ENCODE results near the gene PTPN3. TPM values are rescaled to one million over a fixed set of nuclear protein-coding genes. Genes with fewer than 3 reads are reported as not detected.

Gene PTPN3
- total and polyA plus RNA-seq, 9 of the 15 experiments (the other 6 are each of a cell fraction or from before 2014, with no cell fraction given), result 0.02 TPM; not detected in 8

DNA sequence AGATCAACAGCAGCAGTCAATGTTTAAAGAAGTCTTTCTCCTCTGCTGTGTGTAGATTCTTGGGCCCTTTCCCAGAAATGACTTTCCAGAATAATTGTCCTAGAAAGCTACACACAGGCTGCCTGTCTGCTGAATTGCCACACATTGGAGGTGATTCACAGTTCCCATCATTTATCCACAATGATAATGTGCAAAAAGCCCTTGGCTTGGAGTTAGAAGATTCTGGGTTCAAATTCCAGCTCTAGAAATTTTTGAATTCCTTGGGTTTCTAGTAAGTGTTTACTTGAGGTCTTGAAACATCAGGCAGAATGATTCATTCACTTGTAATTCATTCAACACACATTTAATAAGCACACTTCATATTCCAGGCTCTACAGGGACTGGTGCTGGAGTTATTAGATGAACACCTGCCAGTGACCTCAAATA, 148.7 kb downstream of the PTPN3 start:
- BruUV-seq (replicated peaks), result no TSS peak
- Histone ChIP-seq H4K20me1 (replicated peaks; ENCODE audit: control insufficient read depth, insufficient read depth, low read length) (no peaks in the 10 kb centered on the region), H3K9me3 (replicated peaks; ENCODE audit: control insufficient read depth, insufficient read depth, low read depth, low read length) (no peaks in the 10 kb centered on the region), H3K36me3 (ENCODE audit: control insufficient read depth, insufficient read depth, low read length) (no peaks in the 10 kb centered on the region), H3K4me1 (replicated peaks in 1 of 2; ENCODE audit: control insufficient read depth in 2 of 2, insufficient read depth in 2 of 2, low read length in 2 of 2) (0 out of 5 replicates have a peak, but pooled peaks cover 0 to 4% of the 10 kb centered on the region in 2 experiments), H3K27ac (ENCODE audit: extremely low read depth, low read depth, low read length) (no peak overlapping the region), H3K9ac (ENCODE audit: insufficient read depth in 1 of 2, low read depth in 2 of 2, low read length in 2 of 2) (no peak overlapping the region), H3K79me2 (ENCODE audit: control insufficient read depth, insufficient read depth, low read length) (no peaks in the 10 kb centered on the region), H2AFZ (ENCODE audit: low read depth, low read length) (no peak overlapping the region), H3K27me3 (ENCODE audit: control insufficient read depth in 2 of 2, insufficient read depth in 2 of 2, low read length in 2 of 2) (peaks cover 0 to 12% of the 10 kb centered on the region in 2 experiments; a peak in 3 of 5 replicates), H3K9me1 (ENCODE audit: control insufficient read depth, insufficient read depth, low read length) (no peaks in the 10 kb centered on the region), H3K4me3 (no peak overlapping the region), H3K4me2 (ENCODE audit: insufficient read depth, low read length) (no peak overlapping the region)
- TF ChIP-seq, protein P1, sequence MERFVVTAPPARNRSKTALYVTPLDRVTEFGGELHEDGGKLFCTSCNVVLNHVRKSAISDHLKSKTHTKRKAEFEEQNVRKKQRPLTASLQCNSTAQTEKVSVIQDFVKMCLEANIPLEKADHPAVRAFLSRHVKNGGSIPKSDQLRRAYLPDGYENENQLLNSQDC (CRISPR knock-in tag; IDR thresholded peaks at IDR 0.05), result no peak
- TF ChIP-seq SLC30A9 (CRISPR knock-in tag; IDR thresholded peaks at IDR 0.05) (no peak), TFAM (CRISPR knock-in tag; conservative IDR thresholded peaks at IDR 0.05) (no peak), KDM2B (CRISPR knock-in tag; IDR thresholded peaks at IDR 0.05) (no peak)
- POLR2A ChIA-PET, result interaction anchor here (0.6 kb wide), 1 partner anchor 311 kb away, joined by 5 read pairs; no protein-coding TSS in a partner anchor
- DNase-seq (ENCODE audit: extremely low read depth in 1 of 4, low spot score in 3 of 4) (no peak), FAIRE-seq (no peak), ATAC-seq (no peak)
- intact Hi-C loops (cut with micrococcal nuclease) (no loop called here), in situ Hi-C loops (cut with MboI) (no loop called here)
- CTCF ChIA-PET (ENCODE audit: low intra/inter-chr PET ratio), result interaction anchor here (0.9 kb wide), 1 partner anchor 1934 kb away, joined by 4 read pairs; no protein-coding TSS in a partner anchor

DNA sequence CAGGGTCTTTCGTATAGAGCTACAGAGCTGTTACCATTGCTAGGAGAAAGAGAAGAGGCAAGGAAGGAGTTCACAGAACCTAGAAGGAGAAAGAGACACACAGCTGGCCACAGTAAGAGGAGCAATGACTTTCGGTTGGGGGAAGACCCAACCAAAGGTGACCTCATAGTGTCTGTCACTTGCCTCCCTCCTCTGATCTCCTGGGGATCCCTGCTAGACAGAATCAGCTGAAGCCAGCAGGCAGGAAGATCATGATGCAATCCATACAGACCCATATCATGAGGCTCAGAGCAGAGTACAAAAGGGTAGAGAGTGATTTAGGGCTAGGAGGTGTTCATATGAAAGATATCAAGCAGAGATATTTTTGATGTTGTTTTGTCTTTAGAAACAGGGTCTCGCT, 151.2 kb downstream of the PTPN3 start:
- intact Hi-C loops (cut with micrococcal nuclease) (no loop called here), in situ Hi-C loops (cut with MboI) (no loop called here)
- Histone ChIP-seq H2AFZ (ENCODE audit: low read depth, low read length) (no peak overlapping the region), H3K4me1 (replicated peaks in 1 of 2; ENCODE audit: control insufficient read depth in 2 of 2, insufficient read depth in 2 of 2, low read length in 2 of 2) (0 out of 5 replicates have a peak, but pooled peaks cover 0 to 4% of the 10 kb centered on the region in 2 experiments), H3K27me3 (ENCODE audit: control insufficient read depth in 2 of 2, insufficient read depth in 2 of 2, low read length in 2 of 2) (peaks cover 0 to 31% of the 10 kb centered on the region in 2 experiments; a peak in 4 of 5 replicates), H3K36me3 (ENCODE audit: control insufficient read depth, insufficient read depth, low read length) (no peaks in the 10 kb centered on the region), H3K9me3 (replicated peaks; ENCODE audit: control insufficient read depth, insufficient read depth, low read depth, low read length) (no peaks in the 10 kb centered on the region), H3K4me2 (ENCODE audit: insufficient read depth, low read length) (no peak overlapping the region), H3K27ac (ENCODE audit: extremely low read depth, low read depth, low read length) (no peak overlapping the region), H3K79me2 (ENCODE audit: control insufficient read depth, insufficient read depth, low read length) (no peaks in the 10 kb centered on the region), H3K9ac (ENCODE audit: insufficient read depth in 1 of 2, low read depth in 2 of 2, low read length in 2 of 2) (no peak overlapping the region), H3K4me3 (no peak overlapping the region), H4K20me1 (replicated peaks; ENCODE audit: control insufficient read depth, insufficient read depth, low read length) (no peaks in the 10 kb centered on the region), H3K9me1 (ENCODE audit: control insufficient read depth, insufficient read depth, low read length) (no peaks in the 10 kb centered on the region)
- BruUV-seq (replicated peaks), result no TSS peak
- no peak for DNase-seq (ENCODE audit: extremely low read depth in 1 of 4, low spot score in 3 of 4)
- ChIA-PET CTCF (ENCODE audit: low intra/inter-chr PET ratio) (no interaction called here), POLR2A (no interaction called here)
- 0% methylated on average over 3 of the region's 3 CpGs for WGBS (ENCODE audit: insufficient coverage, low coverage, missing lambda C conversion rate)
- FAIRE-seq, result no peak
- no peak for ATAC-seq
- TF ChIP-seq, protein P2, sequence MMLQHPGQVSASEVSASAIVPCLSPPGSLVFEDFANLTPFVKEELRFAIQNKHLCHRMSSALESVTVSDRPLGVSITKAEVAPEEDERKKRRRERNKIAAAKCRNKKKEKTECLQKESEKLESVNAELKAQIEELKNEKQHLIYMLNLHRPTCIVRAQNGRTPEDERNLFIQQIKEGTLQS (IDR thresholded peaks at IDR 0.05), result peak; percentile 34
- TF ChIP-seq, protein P2 (CRISPR knock-in tag; conservative IDR thresholded peaks at IDR 0.05), result no peak
- TF ChIP-seq CHD1 (IDR thresholded peaks at IDR 0.05; ENCODE audit: low read length) (no peak), ARHGAP35 (IDR thresholded peaks at IDR 0.05; ENCODE audit: partially characterized antibody) (no peak), LEF1 (IDR thresholded peaks at IDR 0.05) (no peak), CREB5 (CRISPR knock-in tag; IDR thresholded peaks at IDR 0.05) (no peak), ARNT (IDR thresholded peaks at IDR 0.05) (no peak), CEBPG (CRISPR knock-in tag; IDR thresholded peaks at IDR 0.05) (no peak), CEBPG (tag; conservative IDR thresholded peaks at IDR 0.05 in 1 of 2, IDR thresholded peaks at IDR 0.05 in 1 of 2) (peak in 1 of 2 experiments; percentile 40; a peak in 2 of 4 replicates), MTF1 (CRISPR knock-in tag; IDR thresholded peaks at IDR 0.05; ENCODE audit: borderline replicate concordance) (no peak)
- TF ChIP-seq, protein P3, sequence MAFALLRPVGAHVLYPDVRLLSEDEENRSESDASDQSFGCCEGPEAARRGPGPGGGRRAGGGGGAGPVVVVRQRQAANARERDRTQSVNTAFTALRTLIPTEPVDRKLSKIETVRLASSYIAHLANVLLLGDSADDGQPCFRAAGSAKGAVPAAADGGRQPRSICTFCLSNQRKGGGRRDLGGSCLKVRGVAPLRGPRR (CRISPR knock-in tag; IDR thresholded peaks at IDR 0.05), result no peak
